ENCODE measurements around the gene ROGDI. TPM values are rescaled to one million over a fixed set of nuclear protein-coding genes. Genes with fewer than 3 reads are reported as not detected.

Gene ROGDI
- total RNA-seq, 2 experiments from 2014 or later, result 6.3 to 7.6 TPM

GRCh38 chr16:4788489-4788889 lies 13.9 kb downstream of the ROGDI start:
- H3K79me2 ChIP-seq (ENCODE audit: insufficient read depth, low read depth, low read length), result no peaks in the 10 kb centered on the region
- no TSS peak for BruUV-seq (replicated peaks)
- H3K27ac ChIP-seq (ENCODE audit: low read depth, low read length, poor library complexity, severe bottlenecking), result no peak overlapping the region
- H3K9me3 ChIP-seq (ENCODE audit: low read length), result no peaks in the 10 kb centered on the region
- ChIA-PET POLR2A (no interaction called here), CTCF (ENCODE audit: unreplicated experiment) (interaction anchor here (0.6 kb wide), 1 partner anchor 53 kb away, joined by 3 read pairs; no protein-coding TSS in a partner anchor)
- H3K4me2 ChIP-seq (ENCODE audit: low read length), result no peak overlapping the region
- no peak overlapping the region for H3K4me3 ChIP-seq (ENCODE audit: low read depth, low read length, poor library complexity, severe bottlenecking)
- H3K36me3 ChIP-seq (ENCODE audit: insufficient read depth, low read length), result no peaks in the 10 kb centered on the region
- no peak for DNase-seq (ENCODE audit: low spot score)
- no peaks in the 10 kb centered on the region for H3K9me2 ChIP-seq (ENCODE audit: insufficient read depth, low read length)
- no peaks in the 10 kb centered on the region for H4K20me1 ChIP-seq (ENCODE audit: insufficient read depth, low read length)
- no peaks in the 10 kb centered on the region for H3K4me1 ChIP-seq (ENCODE audit: insufficient read depth, low read length, poor library complexity, severe bottlenecking)
- H2AFZ ChIP-seq (ENCODE audit: low read length), result no peak overlapping the region
- no peak for TF ChIP-seq EZH2phosphoT487 (IDR thresholded peaks at IDR 0.05; ENCODE audit: borderline replicate concordance, low read depth, low read length)
- TF ChIP-seq CTCF (conservative IDR thresholded peaks at IDR 0.05; ENCODE audit: low read length), result no peak
- intact Hi-C loops (cut with micrococcal nuclease; ENCODE audit: unreplicated experiment), result no loop called here

GRCh38 chr16:4787627-4788482 lies 14.6 kb downstream of the ROGDI start, which contains the start of gene SEPTIN12:
Gene SEPTIN12 (minus strand): TSS chr16:4788345. CDS start chr16:4787645, 700 bp downstream.
- no peak within 1 kb of the TSS for H2AFZ ChIP-seq (ENCODE audit: low read length)
- no peaks in the 10 kb centered on the region for H3K9me3 ChIP-seq (ENCODE audit: low read length)
- H3K4me1 ChIP-seq (ENCODE audit: insufficient read depth, low read length, poor library complexity, severe bottlenecking), result no peaks in the 10 kb centered on the region
- no peak within 1 kb of the TSS for H3K4me2 ChIP-seq (ENCODE audit: low read length)
- no peaks in the 10 kb centered on the region for H3K79me2 ChIP-seq (ENCODE audit: insufficient read depth, low read depth, low read length)
- TF ChIP-seq CTCF (conservative IDR thresholded peaks at IDR 0.05; ENCODE audit: low read length) (no peak), EZH2phosphoT487 (IDR thresholded peaks at IDR 0.05; ENCODE audit: borderline replicate concordance, low read depth, low read length) (no peak)
- intact Hi-C loops (cut with micrococcal nuclease; ENCODE audit: unreplicated experiment), result no loop called here
- no peak within 1 kb of the TSS for H3K27ac ChIP-seq (ENCODE audit: low read depth, low read length, poor library complexity, severe bottlenecking)
- BruUV-seq (replicated peaks), result no TSS peak
- H3K9me2 ChIP-seq (ENCODE audit: insufficient read depth, low read length), result no peaks in the 10 kb centered on the region
- H3K4me3 ChIP-seq (ENCODE audit: low read depth, low read length, poor library complexity, severe bottlenecking), result no peak within 1 kb of the TSS
- no peak for DNase-seq (ENCODE audit: low spot score)
- ChIA-PET POLR2A (interaction anchor here (1.4 kb wide), 1 partner anchor 53 kb away, joined by 3 read pairs; the partner anchor contains the start of genes ANKS3 and DNAAF8), CTCF (ENCODE audit: unreplicated experiment) (interaction anchor here (0.6 kb wide), 1 partner anchor 53 kb away, joined by 3 read pairs; no protein-coding TSS in a partner anchor)
- H4K20me1 ChIP-seq (ENCODE audit: insufficient read depth, low read length), result no peaks in the 10 kb centered on the region
- H3K36me3 ChIP-seq (ENCODE audit: insufficient read depth, low read length), result no peaks in the 10 kb centered on the region

- Histone ChIP-seq H3K4me2 (ENCODE audit: low read length) (no peak overlapping the region), H4K20me1 (ENCODE audit: insufficient read depth, low read length) (no peaks in the 10 kb centered on the region), H3K4me1 (ENCODE audit: insufficient read depth, low read length, poor library complexity, severe bottlenecking) (no peaks in the 10 kb centered on the region), H3K9me2 (ENCODE audit: insufficient read depth, low read length) (no peaks in the 10 kb centered on the region), H2AFZ (ENCODE audit: low read length) (no peak overlapping the region), H3K4me3 (ENCODE audit: low read depth, low read length, poor library complexity, severe bottlenecking) (no peak overlapping the region), H3K9me3 (ENCODE audit: low read length) (no peaks in the 10 kb centered on the region), H3K36me3 (ENCODE audit: insufficient read depth, low read length) (no peaks in the 10 kb centered on the region), H3K27ac (ENCODE audit: low read depth, low read length, poor library complexity, severe bottlenecking) (no peak overlapping the region), H3K79me2 (ENCODE audit: insufficient read depth, low read depth, low read length) (no peaks in the 10 kb centered on the region)
- POLR2A ChIA-PET, result interaction anchor here (1.4 kb wide), 1 partner anchor 53 kb away, joined by 3 read pairs; the partner anchor contains the start of genes ANKS3 and DNAAF8
- CTCF ChIA-PET (ENCODE audit: unreplicated experiment), result no interaction called here
- TF ChIP-seq EZH2phosphoT487 (IDR thresholded peaks at IDR 0.05; ENCODE audit: borderline replicate concordance, low read depth, low read length) (no peak), CTCF (conservative IDR thresholded peaks at IDR 0.05; ENCODE audit: low read length) (no peak)
- intact Hi-C loops (cut with micrococcal nuclease; ENCODE audit: unreplicated experiment), result no loop called here
- DNase-seq (ENCODE audit: low spot score), result no peak
- no TSS peak for BruUV-seq (replicated peaks)
Measured at GRCh38 chr16:4787068-4787467, 15.4 kb downstream of the ROGDI start.

Measured in OCI-LY7 (cell line).